T follicular helper cell (primary cell): ENCODE results near the gene MEIKIN.
A peak's percentile ranks its signal among the peaks of the same experiment; 100 is the strongest.
"Not testable (repeated sequence)": the region's sequence is repeated elsewhere in the genome, so short reads cannot be mapped to it uniquely, and the experiment has no call there.

ENCODE experiments used
- DNase-seq: peaks from one replicate; pipeline ENCODE4 v3.0.0-alpha.2; 2020; ENCODE audit warnings: low read depth

The MEIKIN gene

DNA sequence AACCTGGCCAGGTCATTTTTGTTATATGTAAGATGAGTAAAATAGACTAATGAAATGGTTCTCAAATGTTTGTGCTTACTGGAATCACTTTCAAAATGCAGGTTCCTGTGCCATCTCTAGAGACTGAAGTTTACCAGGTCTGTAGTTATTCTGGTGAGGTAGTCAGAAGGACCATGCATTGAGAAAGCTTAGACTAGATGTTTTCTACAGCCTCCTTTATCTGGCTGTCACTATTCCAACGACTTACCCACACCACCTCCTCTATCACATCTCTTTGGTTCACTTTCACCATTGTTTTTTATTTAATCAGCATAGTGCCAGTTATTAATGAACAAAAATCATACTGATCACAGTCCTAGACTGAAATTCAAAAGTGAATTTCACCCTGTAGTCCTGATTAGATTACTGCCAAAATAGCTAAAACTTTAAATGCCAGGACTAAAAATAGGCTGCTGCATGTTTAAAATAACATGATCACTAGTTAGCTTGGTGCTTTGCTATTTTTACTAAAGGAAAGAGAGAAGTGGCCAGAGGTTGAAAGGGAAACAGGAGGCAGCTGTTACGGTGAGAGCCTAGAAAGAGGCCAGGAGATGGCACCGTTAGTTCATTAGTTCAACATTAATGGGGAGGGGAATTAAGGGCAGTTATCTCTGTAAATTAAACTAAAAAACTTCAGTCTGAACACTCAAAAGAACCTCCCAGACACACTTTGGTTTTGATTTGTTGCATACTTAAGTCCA lies 134.8 kb downstream of the MEIKIN start:
- DNase-seq: no peak

DNA sequence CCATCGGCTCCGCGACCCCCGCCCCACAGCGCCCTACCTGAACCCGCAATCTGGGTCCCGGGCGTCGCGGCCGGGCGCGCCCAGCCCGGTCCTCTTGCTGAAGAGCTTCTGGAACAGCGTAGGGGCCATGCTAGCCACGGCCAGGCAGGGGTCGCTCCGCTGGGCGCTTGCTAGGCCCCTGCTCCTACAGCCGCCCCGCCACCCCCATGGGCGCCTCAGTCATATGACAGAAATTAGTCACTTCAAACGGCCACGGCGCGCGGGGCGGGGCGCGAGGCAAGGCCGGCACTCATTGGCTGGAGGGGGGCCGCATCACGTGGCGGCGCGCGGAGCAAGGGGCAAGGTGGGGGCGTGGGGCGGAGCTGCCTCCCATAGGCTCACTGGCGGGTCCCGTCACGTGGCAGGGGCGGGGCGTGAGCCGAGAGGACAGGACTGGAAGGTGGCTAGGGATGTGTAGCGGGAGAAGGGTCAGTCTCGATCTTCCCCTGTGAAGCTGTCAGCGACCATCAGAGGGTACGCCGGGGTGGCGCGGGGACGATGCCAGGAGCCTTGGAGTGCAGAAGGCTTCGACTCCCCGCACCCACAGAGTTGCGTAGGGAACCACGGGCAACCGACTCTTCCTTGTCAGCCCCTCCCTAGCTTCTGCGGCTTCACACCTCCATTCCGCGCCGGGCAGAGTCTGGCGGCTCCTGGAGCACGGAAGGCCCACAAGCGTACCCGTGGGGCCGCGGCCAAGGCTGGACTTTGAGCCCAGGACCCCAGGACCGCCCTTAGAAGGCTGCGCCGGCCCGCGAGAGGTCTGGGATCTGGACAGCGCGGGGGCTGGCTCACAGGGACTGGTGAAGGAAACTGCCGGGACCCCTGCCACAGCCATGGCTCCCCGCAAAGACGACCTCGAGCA lies 148.4 kb downstream of the MEIKIN start, which contains the start of gene FNIP1:
TSS of gene FNIP1 (minus strand) at position 225 of the 901 bp plus-strand sequence. CDS start at position 129, 96 bp downstream.
- DNase-seq: peak; percentile 97

DNA sequence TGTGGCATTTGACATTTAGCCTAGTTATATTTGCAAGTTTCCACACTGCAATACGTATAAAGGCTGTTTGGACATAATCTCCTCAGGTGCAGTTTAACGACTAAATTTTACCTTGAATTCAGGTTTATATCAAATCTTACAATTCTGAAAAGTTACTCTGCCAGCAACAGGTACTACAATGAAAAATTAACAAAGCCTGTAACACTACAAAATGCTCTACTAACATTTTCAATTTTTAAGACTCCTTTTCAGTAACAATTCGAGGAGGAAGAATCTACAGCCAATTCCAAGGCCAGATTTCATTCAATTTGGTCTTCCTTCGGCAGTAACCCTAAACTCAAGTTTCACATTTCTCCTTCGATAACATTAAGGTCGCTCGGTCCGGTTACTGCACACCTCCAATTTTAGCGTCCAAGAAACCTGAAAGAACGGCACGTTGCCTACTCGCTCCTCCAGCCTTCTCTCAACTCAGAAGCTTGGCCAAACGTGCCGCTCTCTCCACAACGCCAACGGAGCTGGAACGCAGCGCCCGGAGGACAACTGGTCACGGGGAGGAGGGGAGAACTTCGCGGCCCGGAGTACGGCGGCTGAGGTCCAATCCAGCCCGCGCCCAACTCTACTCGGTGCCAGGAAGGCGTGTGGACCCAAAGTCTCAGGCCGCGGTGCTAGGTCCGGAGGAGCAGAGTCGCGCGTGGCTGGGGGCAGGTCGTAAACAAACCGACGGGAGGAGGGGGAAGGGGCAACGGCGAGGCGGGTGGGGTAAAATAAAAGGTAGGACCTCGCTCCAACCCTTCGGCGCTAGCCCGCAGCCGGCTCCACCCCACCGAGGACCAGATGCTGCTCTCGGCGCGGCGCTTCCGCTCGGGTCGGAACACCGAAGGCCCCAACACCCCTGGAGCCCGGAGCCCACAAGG lies 149.3 kb downstream of the MEIKIN start:
- DNase-seq: peak; percentile 10

DNA sequence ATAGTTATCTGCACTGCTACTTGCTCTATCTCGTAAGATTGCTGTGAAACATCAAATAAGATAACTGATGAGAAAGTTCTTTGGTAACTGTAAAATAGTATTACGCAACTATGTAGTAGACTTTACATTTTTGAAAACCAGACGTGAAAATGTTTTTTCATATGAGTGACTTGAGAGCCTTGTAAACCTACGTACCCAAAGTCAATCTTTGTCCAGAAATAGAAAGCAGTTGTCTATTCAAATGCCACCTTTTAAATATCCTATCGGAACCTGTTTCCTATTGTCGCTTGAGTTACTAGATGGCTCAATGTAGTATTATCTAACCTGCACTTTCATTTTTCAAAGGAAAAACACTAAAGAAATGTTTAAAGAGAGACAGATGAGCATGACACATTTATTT lies 150.2 kb downstream of the MEIKIN start:
- no peak for DNase-seq

DNA sequence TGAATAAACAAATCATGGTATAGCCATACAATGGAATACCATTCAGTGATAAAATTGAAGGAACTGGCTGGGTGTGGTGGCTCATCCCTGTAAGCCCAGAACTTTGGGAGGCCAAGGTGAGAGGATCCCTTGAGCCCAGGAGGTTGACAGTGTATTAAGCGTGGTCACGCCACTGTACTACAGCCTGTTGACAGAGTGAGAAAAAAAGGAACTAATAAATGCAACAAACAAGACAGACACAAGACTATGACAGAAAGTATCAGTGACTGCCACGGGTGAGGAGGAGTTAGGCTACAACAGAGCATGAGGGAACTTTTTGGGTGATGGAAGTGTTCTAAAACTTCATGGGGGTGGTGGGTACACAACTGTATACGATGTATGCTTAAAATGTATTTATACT lies 150.9 kb downstream of the MEIKIN start:
- no peak for DNase-seq

DNA sequence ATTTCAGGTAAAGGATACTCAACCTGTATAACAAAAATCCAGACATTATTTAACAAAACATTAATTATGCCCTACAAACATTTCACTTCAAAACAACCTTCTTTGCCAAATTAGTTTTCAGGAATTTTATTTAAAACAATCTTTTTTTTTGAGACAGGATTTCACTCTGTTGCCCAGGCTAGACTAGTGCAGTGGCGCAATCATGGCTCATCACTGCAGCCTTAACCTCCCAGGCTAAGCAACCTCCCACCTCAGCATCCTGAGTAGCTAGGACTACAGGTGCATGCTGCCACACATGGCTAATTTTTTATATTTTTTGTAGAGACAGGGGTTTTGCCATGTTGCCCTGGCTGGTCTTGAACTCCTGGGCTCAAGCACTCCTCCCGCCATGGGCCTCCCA lies 152.6 kb downstream of the MEIKIN start:
- no peak for DNase-seq

DNA sequence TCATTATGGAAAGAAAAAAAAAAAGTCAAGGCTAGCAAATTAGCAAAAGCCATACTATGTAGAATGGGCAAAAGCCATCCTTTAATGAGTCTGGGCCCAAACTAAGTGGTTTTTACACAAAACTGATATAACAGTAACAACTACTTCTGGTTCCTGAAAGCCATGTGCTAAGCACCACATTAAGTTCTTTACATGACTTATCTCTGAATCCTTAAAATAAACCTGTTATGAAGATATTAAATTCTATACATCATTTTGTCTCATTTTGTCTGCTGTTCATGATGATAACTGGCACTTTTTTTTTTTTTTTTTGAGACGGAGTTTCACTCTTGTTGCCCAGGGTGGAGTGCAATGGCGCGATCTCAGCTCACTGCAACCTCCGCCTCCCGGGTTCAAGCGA lies 153.6 kb downstream of the MEIKIN start:
- DNase-seq: no peak

DNA sequence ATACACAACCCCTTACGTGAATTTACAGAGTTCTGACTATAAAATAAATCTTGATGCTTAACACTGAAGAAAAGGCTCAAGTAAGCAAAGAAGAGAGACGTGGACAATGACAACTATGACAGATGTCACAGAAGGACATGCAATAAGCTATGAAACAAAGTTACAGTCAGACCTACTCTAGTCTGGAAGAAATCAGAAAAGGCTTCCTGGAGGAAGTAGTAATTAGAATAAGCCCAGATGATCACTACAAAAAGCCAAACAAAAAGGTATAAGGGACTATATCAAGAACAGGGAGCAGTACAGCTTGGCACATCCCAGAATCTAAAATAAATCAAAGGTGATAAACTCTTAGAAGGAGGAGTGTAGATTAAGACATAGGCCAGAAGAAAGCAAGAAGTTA lies 154.9 kb downstream of the MEIKIN start:
- DNase-seq: no peak

DNA sequence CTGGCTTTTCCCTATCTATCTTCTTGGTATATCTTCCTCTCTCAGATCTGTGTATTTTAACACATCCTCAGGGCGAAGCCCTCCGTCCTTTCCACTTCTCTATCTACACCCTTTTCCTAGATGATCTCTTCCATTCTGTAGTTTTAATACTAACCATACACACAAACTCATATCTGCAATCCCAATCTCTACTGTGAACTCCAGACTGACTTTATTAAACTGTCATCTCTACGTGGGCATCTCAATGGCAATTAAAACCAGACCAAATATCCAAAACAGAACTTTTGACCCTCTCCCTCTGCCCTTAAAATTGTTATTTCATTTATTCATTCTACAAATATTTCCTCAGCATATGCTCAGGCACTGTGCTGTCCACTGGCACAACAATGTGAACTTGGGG lies 155.7 kb downstream of the MEIKIN start:
- DNase-seq: no peak

DNA sequence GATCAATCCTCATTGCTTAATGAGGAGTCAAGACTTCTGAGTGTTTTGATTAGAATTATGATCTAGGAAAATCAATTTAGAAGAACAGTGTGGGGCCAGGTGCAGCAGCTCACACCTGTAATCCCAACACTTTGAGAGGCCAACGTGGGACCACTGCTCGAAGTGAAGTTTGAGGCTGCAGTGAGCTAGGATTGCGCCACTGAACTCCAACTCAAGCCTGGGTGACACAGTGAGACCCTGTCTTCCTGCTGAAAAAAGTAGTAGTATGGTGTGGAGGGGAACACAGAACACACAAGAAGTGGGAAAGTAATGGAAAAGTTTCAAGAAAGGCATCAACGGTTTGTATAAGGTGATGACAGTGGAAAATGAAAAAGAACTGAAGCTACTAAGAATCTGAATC lies 157.7 kb downstream of the MEIKIN start:
- no peak for DNase-seq

DNA sequence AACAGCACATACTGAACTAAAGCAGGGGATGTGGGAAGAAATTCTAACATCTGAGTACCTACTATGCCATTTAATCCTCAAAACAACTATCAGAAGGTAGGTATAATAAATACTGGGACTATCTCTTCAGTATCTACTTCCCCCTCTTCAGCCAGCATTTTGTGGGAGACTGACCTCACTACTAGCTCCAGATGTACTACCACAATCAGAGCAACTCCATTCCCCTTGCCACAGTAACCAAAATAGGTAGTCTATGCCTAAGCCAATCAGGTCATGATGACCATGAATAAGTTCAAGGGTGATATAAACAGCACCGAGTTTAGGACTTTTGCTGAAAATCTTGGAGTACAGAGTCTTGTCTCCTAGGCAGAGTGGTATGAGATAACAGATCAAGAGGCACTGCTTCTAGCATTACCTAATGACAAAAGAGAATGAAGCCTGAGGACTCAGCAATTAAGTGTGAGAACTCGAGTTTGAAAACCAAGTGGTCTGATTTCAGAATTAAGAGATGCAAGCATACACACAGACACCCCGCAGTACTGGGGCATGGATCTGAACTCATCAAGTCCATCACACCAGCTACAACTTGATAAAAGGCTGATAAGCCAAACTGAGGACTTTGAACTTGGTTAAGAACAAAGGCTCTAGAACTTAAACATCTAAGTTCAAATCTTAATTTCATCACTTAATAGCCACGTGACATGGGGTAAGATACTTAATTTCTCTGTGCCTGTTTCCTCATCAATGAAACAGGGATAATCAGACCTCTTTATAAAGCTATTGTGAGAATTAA lies 158.4 kb downstream of the MEIKIN start:
- no peak for DNase-seq

DNA sequence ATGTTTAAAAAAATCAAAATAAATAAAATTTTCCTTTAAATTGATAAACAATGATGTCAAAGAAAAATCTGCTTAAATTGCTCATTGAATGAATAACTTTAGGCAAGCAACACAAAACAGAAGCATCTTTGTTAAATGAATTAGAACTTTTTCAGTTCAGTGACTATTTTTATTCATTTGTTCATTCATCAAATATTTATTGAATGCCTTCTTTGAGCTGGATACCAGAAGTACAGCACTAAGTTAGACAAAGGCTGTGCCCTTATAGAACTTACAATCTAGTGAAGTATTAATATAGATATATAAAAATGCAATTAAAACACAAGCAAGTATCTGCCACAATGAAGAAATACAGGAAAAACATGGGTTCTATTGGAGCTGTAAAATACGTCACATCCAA lies 159.4 kb downstream of the MEIKIN start:
- DNase-seq: no peak

DNA sequence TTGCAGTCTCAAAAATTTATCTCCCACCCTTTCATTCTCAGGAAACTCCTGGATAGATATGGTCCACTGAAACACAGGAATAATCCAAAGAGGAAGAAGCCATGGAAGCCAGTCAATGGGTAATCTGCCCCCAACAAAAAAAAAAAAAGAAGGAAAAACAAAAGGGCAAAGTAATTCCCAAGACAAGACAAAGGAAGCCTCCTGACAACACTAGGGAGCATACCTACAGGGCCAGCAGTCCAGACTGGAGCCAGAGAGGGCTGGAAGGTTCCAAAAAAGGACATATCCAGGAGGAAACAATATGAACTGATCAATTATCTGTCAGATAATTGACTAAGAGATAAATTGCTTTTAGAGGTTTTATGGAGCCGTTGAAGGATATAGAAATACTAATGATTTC lies 161.6 kb downstream of the MEIKIN start:
- DNase-seq: no peak

DNA sequence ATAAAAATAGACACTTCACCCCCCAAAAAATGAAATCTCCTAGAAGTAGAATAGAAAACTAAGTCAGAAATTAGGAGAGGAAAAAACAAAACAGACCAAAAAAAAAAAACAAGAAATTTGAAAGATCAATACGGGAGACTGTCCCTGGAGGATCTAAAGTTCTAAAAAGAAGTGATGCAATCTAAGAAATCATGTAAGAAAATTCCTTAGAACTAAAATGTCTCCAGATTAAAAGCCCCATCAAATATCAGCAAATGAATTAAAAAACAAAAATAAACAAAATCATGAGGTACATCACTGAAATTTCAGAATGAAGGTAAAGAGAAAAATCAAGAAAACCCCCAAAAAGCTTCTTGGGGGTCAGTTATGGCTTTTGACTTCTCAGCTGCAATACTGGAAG lies 162.1 kb downstream of the MEIKIN start:
- DNase-seq: no peak

DNA sequence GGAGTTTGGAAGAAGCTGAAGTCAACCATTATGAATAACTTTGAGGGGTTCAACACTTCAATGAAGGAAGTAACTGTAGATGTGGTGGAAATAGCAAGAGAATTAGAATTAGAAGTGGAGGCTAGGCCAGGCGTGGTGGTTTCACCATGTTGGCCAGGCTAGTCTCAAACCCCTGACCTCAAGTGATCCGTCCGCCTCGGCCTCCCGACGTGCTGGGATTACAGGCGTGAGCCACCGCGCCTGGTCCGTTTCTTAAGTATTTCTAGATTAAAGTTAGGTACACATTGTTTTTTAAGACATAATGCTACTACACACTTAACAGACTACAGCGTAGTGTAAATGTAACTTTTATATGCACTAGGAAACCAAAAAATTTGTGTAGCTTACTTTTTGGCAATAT lies 162.7 kb downstream of the MEIKIN start:
- DNase-seq: no peak

DNA sequence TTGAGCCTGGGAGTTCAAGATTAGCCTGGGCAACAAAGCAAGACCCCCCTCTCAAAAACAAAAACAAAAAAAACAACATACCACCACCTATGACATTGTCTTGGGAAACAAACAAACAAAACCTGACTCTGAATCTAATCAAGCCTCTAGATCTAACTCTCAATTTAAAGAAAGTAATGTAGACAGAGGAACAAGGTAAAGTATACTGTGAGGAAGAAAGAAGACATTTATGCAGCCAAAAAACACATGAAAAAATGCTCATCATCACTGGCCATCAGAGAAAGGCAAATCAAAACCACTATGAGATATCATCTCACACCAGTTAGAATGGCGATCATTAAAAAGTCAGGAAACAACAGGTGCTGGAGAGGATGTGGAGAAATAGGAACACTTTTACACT lies 167.3 kb downstream of the MEIKIN start:
- DNase-seq: not testable (repeated sequence)

DNA sequence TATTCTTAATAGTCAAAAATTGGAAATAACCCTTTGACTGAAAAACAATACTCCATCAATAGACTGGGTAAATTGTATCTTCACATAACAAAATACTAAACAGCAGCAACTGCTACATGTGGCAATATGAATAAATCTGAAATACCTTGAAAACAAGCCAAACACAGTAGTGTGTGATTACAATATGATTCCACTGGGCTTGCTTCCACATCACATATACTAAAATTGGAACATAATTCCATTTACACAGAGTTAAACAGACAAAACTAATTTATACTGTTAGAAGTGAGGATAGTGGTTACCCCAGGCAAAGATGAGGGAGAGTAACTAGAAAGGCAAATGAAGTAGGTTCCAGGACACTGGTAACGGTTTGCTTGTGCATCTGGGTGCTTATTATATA lies 169.0 kb downstream of the MEIKIN start:
- DNase-seq: no peak

DNA sequence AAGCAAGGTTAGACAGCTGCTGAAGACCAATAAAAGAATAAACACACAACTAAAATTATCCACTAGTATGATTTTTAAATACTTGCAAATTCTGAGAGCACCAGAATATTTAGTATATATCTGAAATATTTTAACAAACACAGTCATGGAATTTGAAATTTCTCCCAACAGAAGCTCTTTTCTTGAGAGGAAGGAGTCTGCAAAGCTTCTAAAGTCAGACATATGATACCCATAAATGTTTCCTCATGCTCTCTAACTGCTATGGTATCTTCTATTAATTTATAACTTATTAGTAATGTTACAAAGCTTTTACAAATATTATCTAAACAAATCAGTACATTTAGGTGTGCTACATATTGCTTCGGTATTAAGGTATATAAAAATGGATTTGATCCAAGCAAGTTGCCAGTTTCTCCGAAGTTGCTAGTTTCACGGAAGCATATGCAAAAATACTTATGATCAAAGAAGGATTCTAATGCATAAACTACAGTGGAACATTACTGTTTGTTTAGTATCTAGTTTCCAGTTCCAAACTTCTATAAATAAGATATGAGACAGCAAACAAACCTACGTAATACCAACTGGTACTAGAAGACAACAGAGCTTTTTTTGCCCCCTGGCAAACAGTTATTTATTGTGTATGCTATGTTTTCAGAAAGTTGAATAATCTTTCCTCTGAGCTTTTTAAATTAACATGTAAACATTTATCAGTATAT lies 170.7 kb downstream of the MEIKIN start:
- no peak for DNase-seq

DNA sequence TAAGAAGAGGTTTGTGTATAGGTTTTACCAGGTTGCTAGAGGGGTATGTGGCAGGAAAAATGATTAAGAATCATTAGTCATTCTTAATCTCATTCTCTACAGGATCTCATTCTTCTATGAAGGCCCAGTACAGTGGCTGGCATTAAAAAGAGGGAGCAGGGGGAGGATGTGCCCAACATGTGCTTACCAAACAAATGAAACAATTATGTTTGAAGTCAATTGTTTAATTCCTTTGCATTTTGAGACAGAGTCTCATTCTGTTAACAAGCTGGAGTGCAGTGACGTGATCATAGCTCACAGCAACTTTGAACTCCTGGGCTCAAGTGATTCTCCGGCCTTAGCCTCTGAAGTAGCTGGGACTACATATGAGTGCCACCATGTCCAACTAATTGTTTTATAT lies 171.7 kb downstream of the MEIKIN start:
- no peak for DNase-seq

DNA sequence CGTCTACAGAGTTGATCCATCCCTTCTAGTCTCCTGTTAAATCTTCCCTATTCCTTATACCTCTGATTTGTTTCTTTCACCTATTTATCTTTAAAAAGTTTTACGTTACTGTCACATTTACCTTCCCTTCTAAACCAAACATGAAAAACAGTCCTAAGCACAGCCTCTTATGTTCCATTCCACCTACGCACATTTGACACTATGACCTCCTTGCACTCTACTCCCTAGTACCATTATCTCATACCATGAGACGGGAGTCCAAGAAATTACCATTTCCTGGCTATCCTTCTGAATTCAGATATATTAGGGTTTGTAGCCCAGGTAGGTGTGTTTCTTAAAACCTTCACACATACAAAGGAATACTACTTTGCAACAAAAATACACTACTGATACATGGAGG lies 173.8 kb downstream of the MEIKIN start:
- DNase-seq: no peak

DNA sequence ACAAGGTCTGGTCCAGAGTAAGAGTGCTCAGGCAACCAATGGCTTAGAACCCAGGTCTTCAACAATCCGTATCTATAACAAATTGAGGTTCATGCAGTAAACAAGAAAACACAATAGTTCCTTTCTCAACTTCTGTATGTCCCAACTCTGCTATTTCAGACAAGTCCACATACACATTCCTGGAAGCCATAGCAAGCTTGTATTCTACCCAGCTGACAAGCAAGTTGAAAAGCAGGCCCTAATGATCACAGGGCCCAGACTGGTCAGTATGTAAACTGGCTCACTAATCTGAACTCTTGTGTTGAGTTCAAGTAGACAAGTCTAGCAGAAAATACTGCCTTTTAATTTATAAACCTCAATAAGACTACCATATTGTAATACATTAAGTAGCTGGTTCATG lies 175.5 kb downstream of the MEIKIN start:
- no peak for DNase-seq
